ENCODE results near the gene IRF2BP1.
A peak's percentile ranks its signal among the peaks of the same experiment; 100 is the strongest.

IRF2BP1 gene

DNA sequence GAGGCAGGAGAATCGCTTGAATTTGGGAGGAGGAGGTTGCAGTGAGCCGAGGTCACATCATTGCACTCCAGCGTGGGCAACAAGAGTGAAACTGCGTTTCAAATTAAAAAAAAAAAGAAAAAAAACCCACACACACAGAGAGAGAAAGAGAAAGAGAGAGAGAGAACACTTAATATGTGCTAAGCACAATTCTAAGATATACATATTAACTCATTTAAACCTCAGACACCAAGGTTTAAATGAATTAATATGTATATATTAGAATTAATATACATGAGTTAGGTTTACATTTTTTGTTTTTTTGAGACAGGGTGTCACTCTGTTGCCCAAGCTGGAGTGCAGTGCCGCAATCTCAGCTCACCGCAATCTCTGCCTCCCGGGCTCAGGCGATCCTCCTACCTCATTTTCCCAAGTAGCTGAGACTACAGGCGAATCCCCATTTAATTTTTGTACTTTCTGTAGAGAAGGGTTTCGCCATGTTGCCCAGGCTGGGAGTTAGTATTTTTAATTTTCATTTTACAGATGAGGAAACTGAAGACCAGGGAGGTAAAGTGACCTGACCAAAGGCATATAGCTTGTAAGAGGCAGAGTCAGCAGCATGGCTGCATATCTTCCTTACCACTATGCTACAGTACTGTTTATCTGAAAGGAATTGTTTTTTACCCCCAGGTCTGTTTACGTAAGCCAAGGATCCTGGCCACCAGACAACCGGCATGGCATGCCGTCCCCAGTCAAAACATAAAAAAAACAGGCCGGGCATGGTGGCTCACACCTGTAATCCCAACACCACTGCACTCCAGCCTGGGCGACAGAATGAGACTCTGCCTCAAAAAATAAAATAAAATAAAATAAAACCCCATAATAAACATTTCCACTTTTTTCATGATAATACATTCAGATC lies 25.3 kb downstream of the IRF2BP1 start:
- Histone ChIP-seq H3K4me1 (ENCODE audit: control insufficient read depth, insufficient read depth, low read length) (peaks cover 10% of the 10 kb centered on the region), H3K27ac (ENCODE audit: extremely low read depth, low read depth, low read length) (no peak overlapping the region), H3K36me3 (ENCODE audit: control insufficient read depth in 2 of 2, insufficient read depth in 1 of 2, low read length in 2 of 2) (peaks cover 20 to 47% of the 10 kb centered on the region in 2 experiments), H3K4me3 (ENCODE audit: low read depth, low read length) (no peak overlapping the region), H3K9me3 (ENCODE audit: control insufficient read depth, insufficient read depth, low read depth, low read length) (no peaks in the 10 kb centered on the region)
- no peak for TF ChIP-seq YY1 (tag by site-specific recombination; IDR thresholded peaks at IDR 0.05)
- TF ChIP-seq ZNF664 (tag by site-specific recombination; IDR thresholded peaks at IDR 0.05) = peak; percentile 98
- POLR2A ChIA-PET = interaction anchor here (0.7 to 1.0 kb wide), 2 partner anchors 26 to 41 kb away, joined by 3 to 5 read pairs; partner anchors contain the start of gene IRF2BP1
- CTCF ChIA-PET = interaction anchor here (0.6 to 1.1 kb wide), 5 partner anchors 19 to 535 kb away, joined by 3 to 7 read pairs (median 3); no protein-coding TSS in a partner anchor

DNA sequence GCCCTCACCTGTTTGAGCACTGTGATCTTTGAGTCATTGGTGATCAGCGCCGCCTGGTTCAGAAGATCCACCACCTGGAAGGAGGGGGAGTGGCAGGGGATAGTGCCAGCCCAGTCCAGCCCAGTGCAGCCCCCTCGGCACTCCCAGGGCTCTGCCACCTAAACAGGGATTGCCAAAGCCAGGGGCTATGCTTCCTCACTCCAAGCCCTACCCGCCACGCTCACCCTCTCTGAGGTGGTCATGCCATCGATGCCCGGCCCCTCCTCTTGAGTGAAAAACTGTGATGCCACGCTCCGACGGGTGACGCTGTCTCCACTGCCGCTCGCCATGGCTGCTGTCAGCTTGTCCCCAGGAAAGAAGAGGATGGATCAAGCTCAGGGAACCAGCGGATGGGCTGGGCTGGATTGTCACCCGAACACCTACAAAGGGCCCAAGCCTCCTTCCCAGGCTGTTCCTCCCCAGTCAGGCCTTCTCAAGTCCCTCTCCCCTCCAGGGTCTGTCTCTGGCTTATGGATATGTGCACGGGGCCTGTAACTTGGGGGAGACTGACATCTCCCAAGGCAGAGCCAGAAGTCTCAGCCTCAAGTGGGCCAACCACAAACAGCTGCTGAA lies 31.7 kb downstream of the IRF2BP1 start:
- ChIA-PET POLR2A (interaction anchor here (1.2 kb wide), 1 partner anchor 35 kb away, joined by 4 read pairs; no protein-coding TSS in a partner anchor), CTCF (interaction anchor here (0.6 to 3.1 kb wide), 4 partner anchors 10 to 47 kb away, joined by 3 to 9 read pairs (median 4); partner anchors contain the start of gene FOXA3)
- Histone ChIP-seq H3K4me3 (ENCODE audit: low read depth, low read length) (no peak overlapping the region), H3K36me3 (ENCODE audit: control insufficient read depth in 2 of 2, insufficient read depth in 1 of 2, low read length in 2 of 2) (peaks cover 67 to 72% of the 10 kb centered on the region in 2 experiments), H3K9me3 (ENCODE audit: control insufficient read depth, insufficient read depth, low read depth, low read length) (no peaks in the 10 kb centered on the region), H3K4me1 (ENCODE audit: control insufficient read depth, insufficient read depth, low read length) (no peaks in the 10 kb centered on the region), H3K27ac (ENCODE audit: extremely low read depth, low read depth, low read length) (no peak overlapping the region)
- TF ChIP-seq ZNF112 (tag by site-specific recombination; IDR thresholded peaks at IDR 0.05) = no peak
- no peak for TF ChIP-seq SP3 (tag by site-specific recombination; IDR thresholded peaks at IDR 0.05)
- no peak for TF ChIP-seq ZIC2 (tag by site-specific recombination; IDR thresholded peaks at IDR 0.05)
- TF ChIP-seq WT1 (tag by site-specific recombination; IDR thresholded peaks at IDR 0.05) = no peak
- TF ChIP-seq TCF7L2 (IDR thresholded peaks at IDR 0.05; ENCODE audit: borderline replicate concordance, low read depth, low read length) = no peak
- TF ChIP-seq ZNF555 (tag by site-specific recombination; conservative IDR thresholded peaks at IDR 0.05) = no peak
- no peak for TF ChIP-seq ZNF549 (tag by site-specific recombination; IDR thresholded peaks at IDR 0.05)
- no peak for TF ChIP-seq ZNF76 (tag by site-specific recombination; IDR thresholded peaks at IDR 0.05; ENCODE audit: borderline replicate concordance, low read depth)
- no peak for TF ChIP-seq OVOL3 (tag by site-specific recombination; IDR thresholded peaks at IDR 0.05)
- TF ChIP-seq ZNF175 (tag by site-specific recombination; IDR thresholded peaks at IDR 0.05) = no peak
- no peak for TF ChIP-seq HOXC10 (CRISPR knock-in tag; IDR thresholded peaks at IDR 0.05)
- TF ChIP-seq BCL11B (tag by site-specific recombination; IDR thresholded peaks at IDR 0.05; ENCODE audit: low read depth) = no peak
- TF ChIP-seq ZNF2 (tag by site-specific recombination; IDR thresholded peaks at IDR 0.05) = no peak
- TF ChIP-seq, protein P1, sequence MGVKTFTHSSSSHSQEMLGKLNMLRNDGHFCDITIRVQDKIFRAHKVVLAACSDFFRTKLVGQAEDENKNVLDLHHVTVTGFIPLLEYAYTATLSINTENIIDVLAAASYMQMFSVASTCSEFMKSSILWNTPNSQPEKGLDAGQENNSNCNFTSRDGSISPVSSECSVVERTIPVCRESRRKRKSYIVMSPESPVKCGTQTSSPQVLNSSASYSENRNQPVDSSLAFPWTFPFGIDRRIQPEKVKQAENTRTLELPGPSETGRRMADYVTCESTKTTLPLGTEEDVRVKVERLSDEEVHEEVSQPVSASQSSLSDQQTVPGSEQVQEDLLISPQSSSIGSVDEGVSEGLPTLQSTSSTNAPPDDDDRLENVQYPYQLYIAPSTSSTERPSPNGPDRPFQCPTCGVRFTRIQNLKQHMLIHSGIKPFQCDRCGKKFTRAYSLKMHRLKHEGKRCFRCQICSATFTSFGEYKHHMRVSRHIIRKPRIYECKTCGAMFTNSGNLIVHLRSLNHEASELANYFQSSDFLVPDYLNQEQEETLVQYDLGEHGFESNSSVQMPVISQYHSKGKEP (tag by site-specific recombination; IDR thresholded peaks at IDR 0.05) = no peak
- no peak for TF ChIP-seq ZNF426 (tag by site-specific recombination; IDR thresholded peaks at IDR 0.05)
- TF ChIP-seq, protein P2, sequence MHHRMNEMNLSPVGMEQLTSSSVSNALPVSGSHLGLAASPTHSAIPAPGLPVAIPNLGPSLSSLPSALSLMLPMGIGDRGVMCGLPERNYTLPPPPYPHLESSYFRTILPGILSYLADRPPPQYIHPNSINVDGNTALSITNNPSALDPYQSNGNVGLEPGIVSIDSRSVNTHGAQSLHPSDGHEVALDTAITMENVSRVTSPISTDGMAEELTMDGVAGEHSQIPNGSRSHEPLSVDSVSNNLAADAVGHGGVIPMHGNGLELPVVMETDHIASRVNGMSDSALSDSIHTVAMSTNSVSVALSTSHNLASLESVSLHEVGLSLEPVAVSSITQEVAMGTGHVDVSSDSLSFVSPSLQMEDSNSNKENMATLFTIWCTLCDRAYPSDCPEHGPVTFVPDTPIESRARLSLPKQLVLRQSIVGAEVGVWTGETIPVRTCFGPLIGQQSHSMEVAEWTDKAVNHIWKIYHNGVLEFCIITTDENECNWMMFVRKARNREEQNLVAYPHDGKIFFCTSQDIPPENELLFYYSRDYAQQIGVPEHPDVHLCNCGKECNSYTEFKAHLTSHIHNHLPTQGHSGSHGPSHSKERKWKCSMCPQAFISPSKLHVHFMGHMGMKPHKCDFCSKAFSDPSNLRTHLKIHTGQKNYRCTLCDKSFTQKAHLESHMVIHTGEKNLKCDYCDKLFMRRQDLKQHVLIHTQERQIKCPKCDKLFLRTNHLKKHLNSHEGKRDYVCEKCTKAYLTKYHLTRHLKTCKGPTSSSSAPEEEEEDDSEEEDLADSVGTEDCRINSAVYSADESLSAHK (tag by site-specific recombination; IDR thresholded peaks at IDR 0.05) = no peak
- no peak for TF ChIP-seq ZBTB17 (tag by site-specific recombination; IDR thresholded peaks at IDR 0.05)
- no peak for TF ChIP-seq ZNF155 (tag by site-specific recombination; IDR thresholded peaks at IDR 0.05)
- no peak for TF ChIP-seq ZFP69B (tag by site-specific recombination; IDR thresholded peaks at IDR 0.05)

Data from HEK293 (cell line).